Cortex of kidney (tissue), 1 donor: ENCODE results near the gene TAF8.

Experiments used
- DNase-seq: peaks from one replicate; lab custom pipeline; 2025; lab: John Stamatoyannopoulos, UW

TAF8 gene

DNA sequence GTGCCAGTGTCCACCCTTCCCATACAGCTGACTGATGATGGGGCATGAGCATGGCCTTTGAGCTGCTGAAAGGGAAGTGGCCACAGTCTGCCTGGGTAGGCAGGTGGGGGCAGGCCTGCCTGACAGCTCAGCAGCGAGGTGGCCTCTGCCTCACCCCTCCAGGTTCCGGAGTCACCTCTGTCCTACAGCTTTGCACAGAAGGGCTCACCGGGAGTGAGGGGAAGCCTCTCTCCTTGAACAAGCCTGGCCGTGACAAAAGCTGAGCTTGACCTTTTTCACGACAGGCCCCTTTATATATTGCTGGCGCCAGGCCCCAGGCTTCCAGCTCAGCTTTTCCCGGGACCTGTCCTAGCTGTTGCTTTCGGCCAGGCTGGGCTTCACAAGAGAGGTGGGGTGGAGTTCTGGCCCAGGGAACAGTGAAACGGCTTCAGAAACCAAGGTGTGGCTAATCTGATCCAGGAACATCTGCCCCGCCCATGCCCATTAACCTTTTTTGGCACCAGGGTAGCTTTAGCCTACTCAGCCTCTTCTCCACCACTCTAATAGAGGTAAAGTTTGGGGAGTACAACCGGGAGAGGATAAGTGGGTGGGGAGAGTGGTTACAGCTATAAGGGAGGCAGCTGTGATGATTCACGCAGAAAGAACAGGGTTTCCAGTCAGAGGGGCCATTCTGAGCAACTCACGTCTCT lies 49.2 kb downstream of the TAF8 start:
- DNase-seq: no peak

DNA sequence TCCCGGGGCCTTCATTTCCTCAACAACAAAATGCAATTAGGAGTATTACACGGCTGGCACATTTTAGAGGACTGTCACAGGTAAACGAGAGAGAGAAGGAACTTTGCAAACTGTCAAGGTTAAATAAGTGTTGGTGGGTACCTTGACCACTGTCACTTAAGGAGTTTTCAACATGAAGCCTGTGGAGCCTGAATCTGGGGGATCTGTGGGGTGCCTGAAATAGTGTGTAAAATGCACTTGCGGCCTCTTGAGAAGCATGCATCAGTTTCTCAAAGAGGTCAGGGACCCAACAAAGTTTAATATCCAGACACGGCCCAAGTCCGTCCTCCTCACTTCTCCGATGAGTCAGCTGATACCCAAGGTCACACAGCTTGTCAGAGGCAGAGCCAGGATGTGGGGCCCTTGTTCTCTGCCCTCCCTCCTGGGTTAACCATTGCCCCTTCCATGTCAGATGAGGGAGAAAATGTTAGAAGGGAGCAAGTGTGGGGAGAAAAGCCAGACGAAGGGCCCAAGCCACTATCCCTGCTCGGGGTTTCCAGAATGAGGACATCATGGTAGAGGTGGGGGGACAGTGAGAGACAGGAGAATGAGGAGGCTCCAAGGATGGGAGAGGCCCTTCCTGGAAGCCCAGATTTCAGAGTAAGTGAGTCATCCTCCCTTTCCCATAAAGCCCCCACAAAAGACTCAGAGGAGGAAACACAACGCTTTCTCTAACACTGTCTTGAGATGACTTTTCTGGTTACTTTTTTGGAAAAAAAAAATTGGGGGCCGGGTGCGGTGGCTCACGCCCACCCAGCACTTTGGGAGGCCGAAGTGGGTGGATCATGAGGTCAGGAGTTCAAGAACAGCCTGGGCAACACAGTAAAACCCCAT lies 49.9 kb downstream of the TAF8 start:
- no peak for DNase-seq

DNA sequence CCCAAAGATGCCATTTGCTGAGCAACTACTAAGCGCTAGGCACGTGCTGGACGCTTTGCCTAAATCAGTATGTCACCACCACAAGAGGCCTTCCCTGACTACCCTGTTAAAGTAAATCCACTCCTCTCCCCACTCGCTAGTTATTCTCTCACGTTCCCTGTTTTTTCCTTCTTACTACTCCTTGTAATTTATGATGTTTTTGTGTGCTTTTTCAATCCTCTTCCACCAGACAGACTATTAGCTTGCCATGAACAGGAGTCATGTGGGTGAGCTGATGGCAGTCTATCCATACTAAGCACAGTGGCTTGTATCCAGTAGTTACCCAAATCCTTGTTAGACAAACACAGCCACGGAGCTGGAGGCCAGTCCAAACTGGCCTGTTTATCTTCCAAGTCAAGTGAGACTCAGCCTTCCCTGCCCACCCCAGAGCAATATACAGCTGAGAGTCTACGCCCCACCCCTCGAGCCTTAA lies 50.9 kb downstream of the TAF8 start:
- DNase-seq: no peak

DNA sequence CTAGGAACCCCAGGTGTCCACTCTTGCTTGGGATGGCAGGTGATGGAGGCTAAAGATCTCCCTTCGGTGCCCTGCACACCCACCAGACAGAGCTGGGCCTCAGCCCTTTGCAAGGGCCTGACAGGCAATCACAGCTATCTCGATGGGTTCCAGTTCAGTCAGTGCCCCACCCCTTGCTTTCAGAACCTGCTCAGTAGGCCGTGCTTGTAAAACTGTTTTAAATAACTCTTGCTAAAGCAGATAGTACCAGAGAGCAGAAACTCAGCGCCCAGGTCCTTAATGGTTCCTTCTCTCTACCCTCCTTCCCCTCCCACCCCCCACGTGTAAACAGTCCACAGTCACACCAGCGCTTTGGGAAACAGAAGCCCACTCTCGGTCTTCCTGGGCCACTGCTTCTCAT lies 52.9 kb downstream of the TAF8 start:
- DNase-seq: no peak

DNA sequence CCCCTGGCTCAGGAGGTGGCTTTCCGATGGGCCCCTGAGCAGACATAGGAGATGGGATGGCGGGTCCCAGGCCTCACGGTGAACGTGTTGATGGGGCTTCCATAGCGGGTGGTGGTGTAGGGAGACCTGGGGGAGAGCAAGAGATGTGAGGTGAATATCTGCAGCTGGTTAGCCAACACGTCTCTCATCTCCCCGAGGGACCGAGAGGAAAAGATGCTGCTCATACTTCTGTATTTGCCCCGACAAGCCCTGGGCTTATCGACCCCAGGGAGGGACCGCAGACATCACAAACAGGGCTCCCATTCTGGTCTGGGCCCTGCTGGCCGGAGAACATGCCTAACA lies 53.4 kb downstream of the TAF8 start:
- DNase-seq: no peak

DNA sequence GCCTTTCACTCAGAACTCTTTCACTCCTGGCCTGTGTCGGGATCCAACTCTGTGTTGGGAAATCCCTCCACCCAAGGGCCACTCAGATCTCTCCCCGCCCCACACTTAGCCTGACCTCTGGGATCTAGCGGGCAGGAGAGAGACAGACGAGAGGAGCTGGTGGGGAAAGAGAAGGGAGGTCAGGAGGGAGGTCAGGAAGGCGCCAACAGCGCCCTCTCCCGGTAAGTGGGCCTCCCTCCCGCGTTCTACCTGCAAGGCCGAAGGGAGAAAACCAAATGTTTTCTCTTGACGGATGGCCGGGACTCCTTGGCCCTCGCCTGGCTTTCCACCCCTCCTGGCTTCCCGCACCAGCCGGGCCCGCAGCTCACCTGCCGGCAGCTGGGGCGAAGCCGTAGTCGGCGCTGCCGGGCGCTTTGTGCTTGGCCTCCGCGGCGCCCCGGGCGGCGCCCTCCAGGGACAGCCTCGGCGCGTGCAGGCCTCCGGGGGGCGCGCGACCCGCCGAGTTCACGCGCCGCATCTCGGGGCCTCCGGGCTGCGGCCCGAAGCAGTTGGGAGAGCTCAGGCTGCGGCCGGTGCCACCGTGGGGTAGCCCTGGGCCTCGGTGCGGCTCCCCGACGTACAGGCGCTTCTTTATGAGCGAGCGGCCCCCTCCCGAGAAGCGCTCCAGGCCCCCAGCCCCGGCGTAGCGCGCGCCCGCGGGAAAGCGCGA lies 53.9 kb downstream of the TAF8 start:
- no peak for DNase-seq

DNA sequence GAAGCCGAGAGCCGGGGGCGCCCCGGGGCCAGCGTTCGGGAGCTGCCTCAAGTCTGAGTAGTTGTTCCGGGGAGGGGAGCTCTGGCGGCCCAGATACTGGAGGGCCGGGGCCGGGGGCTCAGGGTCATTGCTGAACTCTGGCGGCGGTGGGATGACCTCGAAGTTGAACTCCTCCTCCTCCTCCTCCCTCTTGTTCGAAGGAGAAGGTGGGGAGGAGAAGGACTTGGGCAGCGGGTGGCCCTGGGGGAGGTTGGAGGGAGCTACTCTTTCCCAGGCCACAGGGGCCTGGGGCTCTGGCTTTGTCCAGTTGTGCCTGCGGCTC lies 54.4 kb downstream of the TAF8 start:
- DNase-seq: no peak

DNA sequence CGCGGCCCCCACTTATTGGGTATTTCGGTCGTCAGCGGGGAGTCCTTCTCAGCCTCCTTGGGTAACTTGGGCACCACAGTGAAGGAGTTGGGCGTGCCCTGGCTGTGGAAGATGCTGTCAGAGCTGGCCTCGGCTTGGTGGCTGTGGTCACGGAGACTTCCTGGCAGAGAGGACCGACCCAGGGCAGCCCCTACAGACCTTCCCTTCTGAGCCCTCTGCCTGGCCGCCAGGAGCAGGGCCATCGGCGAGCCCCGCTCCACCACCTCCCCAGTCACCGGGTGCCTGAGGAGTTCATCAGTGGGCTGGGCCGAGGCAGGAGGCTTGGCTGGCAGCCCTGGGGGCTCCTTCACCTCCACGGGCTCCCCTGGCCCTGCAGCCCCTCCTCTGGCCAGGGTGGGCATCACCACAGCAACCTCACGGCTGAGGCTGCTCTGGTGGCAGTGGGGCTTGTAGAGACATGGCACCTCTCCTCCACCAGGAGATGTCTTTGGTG lies 54.9 kb downstream of the TAF8 start:
- no peak for DNase-seq

DNA sequence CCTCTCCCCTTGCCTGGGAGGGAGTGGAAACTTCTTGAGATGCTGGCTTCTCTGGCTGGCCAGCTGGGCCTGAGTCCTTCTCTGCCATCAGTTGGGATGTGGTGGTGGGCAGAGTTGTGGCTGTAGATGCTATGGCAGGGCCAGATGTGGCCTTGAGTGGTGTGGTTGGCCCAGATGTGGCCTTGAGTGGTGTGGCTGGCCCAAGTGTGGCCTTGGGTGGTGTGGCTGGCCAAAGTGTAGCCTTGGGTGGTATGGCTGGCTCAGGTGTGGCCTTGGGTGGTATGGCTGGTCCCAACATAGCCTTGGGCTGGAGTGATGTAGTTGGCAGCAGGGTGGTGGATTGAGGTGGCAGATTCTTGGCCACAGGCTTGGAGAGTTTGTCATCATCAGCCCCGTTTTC lies 55.4 kb downstream of the TAF8 start:
- no peak for DNase-seq

DNA sequence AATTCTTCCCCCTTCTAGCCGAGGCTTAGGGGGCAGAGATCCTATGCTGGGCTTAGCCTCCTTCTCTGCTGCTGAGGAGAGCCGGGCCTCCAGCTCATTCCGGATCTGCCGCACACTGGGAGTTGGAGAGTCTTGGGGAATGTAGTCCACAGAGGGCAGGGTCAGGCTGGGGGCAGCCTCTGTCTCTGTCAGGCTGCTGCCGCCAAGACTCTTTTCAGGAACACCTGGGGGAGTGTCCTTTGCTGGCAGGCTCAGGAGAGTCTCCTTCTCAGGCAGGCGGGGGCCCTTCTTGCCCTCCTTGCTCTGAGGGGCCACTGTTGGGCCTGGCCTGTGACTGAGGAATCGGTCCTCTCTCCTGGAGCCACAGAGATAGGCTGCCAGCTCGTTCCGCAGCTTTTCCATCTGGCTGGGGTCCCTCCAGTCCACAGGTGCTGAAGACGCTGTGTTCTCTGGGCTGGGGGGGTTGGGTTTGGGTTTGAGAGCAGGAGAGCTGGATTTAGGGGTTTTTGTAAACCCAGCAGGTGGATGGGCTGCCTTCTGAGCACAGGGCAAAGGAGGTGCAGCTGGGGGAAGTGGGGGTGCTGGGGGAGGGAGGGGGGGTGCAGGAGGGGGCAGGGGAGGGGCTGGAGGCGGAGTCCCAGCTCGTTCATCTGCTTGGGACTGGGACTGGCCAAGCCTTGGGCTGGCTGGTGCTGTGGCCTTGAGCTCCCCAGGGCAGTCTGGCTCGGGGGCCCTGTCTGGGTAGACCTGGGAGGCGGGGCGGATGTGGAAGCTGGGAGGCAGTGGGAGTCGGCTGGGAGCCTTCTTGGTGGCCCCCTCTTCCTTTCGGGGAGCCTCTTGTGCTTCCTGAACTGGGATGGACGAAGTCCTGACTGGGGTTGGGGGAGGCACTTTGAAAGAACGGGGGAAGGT lies 56.0 kb downstream of the TAF8 start:
- no peak for DNase-seq

DNA sequence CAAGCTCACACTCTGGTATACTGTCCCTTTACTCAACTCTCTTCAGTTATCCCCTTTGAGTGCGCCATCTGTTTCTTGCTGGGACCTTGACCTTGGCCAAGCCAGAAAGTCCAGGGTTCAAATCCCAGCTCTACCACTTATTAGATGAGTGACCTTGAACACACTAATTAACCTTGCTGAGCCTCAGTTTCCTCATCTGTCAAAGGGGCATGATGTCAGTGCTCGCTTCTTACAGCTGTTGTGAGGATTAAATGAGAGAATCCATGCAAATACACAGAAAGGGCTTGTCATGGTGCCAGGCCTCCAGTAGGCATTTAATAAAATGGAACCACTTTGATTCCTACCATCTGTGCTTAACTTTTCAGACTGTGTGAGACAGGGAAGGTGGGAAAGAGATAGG lies 57.7 kb downstream of the TAF8 start:
- DNase-seq: no peak

DNA sequence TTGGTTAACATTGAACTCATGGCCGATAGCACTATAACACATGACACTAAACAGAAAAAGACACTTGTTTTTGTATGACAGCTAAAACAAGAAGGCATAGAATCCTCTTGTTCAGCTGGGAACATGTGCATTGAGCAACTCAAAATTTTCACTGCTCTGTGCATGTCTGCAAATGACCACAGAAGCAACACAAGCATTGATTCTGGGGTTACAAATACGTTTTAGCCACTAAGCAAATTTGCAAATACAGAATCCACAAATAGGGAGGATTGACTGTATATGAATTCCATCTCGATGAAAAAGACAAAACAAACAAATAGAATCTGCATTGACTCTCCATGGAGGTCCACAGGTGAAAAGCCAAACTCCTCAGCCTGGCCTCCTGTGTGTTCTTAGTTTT lies 60.4 kb downstream of the TAF8 start:
- DNase-seq: no peak

DNA sequence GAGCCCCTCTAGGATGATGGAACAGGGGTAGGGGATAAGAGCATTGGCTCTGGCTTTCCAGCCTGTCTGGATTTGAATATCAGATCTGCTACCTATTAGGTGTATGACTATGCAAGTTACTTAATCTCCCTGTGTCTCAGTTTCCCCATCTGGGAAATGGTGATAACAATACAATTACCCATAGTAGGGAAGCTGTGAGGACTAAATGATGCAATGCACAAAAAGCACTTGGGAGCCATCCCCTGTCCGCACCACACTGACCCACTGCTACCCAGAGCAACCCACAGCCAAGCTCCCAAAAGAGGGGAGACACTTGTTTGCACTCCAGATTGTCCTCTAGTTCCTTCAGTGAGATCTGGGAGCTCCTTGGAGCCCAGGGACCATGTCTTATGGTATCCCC lies 62.0 kb downstream of the TAF8 start:
- DNase-seq: no peak

DNA sequence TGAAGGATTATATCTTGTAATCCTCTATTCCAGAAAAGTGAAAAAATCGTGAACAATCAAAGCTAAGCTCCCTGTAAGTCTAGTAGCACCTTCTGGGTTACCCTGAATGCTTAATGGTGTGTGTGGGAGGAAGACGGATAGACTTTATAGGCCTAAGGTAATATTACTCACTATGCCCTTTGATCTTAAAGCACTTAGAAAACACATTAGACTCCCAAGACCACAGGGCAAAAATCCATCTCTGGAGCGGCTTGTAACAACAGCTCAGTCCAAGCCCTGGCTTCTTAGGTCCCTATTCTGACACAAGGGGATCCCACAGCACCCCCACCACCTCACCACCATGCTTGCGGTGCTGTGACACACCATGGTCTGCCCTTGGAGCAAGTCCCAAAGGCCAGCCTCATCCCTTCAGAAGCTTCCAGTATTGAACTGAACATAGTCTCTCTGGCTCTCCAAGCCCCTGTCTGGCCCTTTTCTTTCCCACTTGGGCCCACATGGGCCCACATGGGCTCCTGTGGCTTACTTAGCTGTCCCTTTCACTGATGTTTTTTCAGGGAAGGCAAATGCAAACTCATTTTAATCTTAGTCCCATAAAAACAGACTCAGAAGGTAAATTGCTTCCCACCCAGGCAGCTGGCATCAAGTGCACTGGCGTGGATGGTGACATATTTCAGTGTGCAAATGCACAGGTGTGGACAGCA lies 63.8 kb downstream of the TAF8 start:
- DNase-seq: no peak

DNA sequence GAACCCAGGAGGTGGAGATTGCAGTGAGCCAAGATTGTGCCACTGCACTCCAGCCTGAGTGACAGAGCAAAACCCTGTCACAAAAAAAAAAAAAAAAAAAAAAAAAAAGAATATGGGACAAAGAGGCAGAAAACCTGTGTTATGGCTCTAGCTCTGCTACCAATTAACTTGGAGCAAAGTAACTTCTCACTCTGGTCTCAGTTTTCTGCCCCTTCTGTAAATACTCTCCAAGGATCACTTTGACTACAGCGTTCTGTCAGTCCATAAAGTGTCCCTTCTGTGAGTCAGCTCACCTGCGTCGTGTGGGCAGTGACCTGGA lies 67.5 kb downstream of the TAF8 start:
- no peak for DNase-seq

DNA sequence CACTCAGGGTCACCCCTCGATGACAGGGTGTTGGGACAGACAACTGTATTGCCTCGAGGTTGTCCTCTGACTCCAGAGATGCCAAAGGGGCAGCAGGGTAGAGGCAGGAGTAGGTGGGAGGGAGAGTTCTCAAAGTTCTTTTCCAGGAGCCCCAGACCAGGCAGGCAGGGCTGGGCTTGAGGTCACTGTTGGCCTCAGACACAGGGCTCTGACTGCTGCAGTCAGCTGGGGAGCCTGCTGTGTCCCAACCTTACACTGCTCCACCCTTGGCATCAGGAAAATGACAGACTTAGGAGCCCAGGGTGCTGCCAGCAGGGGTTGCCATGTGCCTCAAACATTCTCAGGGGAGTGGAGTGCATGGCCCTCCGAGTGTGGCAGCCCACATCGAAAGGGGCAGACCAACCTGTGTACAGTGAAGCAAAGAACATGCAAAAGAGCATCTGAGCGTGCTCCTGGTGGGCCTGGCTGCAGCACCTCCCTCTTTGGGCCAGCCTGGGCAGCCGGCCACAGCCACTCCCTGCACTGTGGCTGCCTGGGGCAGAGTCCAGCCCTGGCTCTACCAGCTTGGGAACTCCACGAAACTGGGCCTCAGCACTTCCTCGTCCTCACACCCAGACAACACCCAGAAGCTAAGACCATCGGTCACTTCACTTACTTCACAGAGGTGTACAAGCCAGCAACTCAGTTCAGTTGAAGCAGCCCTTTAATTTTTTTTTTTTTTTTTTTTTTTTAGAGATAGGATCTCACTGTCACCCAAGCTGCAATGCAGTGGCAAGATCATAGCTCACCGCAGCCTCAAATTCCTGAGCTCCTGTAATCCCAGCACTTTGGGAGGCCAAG lies 68.1 kb downstream of the TAF8 start:
- DNase-seq: no peak

DNA sequence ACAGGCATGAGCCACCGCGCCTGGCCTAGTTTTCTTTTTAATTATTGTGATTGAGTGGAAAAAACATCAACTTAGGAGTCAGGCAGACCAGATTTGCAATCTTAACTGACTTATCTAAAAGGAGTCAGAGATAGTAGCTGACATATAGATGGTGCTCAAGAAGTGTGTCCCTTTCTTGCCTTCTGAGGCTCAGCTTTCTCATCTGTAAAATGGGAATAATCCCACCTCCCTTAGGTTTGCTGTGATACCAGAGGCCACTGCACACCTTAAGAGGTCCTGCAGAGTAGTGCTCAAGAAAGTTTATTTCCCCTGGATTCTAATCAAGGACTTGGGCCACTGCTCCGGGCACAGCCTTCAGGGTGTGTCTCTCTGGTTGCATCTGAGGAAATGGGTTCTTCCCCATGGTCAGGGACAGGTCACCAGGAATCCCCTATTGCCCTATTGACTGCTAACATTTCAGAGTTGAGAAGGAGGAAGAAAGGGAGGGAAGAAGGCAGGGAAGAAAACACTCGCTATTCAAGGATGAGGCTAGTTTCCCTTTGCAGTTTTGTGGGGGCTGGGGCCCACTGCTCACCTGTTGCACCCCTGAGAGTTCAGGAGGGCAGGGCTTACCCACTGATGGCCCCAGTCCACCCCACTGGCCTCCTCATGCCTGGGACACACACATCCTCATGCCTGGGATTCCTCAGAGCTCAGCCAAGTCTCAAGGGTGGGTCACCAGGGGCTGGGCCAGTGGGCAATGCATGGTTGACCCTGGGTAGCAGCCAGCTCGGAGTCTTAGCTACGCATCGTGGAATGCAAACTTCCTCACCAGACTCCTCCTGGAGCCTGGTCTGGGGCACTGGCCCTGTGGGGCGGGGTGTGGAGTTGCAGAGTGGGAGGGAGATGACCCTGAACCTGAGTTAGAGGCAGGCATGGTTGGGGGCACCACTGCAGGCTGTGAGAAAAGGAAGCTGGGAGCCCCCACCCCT lies 70.9 kb downstream of the TAF8 start:
- no peak for DNase-seq

DNA sequence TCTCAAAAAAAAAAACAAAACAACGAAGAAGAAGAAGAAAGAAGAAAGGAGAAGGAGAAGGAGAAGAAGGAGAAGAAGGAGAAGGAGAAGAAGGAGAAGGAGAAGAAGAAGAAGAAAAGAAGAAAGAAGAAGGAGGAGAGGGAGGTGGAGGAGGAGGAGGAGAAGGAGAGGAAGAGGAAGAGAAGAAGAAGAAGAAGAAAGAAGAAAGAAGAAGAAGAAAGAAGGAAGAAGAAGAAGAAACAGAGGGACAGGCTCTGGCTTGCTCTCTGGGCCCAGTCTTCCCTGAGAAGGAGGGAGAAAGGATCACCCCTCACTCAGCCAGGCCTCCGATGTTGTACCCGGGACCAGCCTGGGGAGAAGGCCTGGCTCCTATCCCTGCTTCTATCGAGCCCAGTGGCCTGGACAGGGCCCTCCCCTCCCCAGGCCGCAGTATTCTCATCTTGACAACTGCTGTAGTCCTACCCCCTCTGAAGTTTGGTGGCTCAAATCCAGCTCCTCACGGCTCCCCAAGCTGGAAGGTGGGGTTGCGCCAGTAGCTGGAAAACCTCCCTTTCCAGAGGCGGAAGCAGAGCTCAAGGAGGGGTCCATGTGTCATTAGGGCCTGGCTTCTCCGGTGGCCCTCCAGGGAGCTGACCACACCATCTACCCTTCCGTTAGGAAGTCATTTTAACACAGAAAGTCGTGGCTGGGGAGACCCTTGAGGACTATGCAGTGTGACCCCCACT lies 73.2 kb downstream of the TAF8 start:
- DNase-seq: no peak
